Vagina (tissue), 2 donors: Measurements from ENCODE around the gene MSN. TPM values are rescaled to one million over a fixed set of nuclear protein-coding genes. Genes with fewer than 3 reads are reported as not detected.

Experiments
- DNase-seq, 2 donors: peaks; one replicate each; pipeline ENCODE4 v3.0.0-alpha.2; 2017; ENCODE audit errors: extremely low spot score in 2 of 2
- H3K27ac ChIP-seq: fragments of 200-600 bp; sonication (generic); one replicate; pipeline ENCODE4 v1.5.1; 2019
- H3K27me3 ChIP-seq: fragments of 200-600 bp; sonication (generic); one replicate; pipeline ENCODE4 v1.5.1; 2019
- H3K36me3 ChIP-seq, 2 donors: fragments of 200-600 bp; sonication (generic); one replicate each; pipeline ENCODE4 v1.5.1; 2017 to 2019
- H3K4me1 ChIP-seq: fragments of 200-600 bp; sonication (generic); one replicate; pipeline ENCODE4 v1.5.1; 2019
- H3K4me3 ChIP-seq, 2 donors: fragments of 200-600 bp; sonication (generic); 1 replicate in 1 of 2; 2 replicates in 1 of 2; pipeline ENCODE4 v1.5.1; 2016 to 2019
- H3K9me3 ChIP-seq: fragments of 200-600 bp; sonication (generic); one replicate; pipeline ENCODE4 v1.5.1; 2019
- POLR2A ChIP-seq, 2 donors: fragments of 450-650 bp; IDR thresholded peaks; one replicate each; pipeline ENCODE4 v1.6.1; 2017; ENCODE audit warnings: antibody characterized with exemption in 2 of 2, mild to moderate bottlenecking in 2 of 2, moderate library complexity in 2 of 2
- POLR2AphosphoS5 ChIP-seq, 2 donors: sonication (generic); formaldehyde crosslinking; IDR thresholded peaks; one replicate each; pipeline ENCODE4 v1.9.0; 2017; ENCODE audit warnings: antibody characterized with exemption in 2 of 2, mild to moderate bottlenecking in 2 of 2, low read depth in 1 of 2; ENCODE audit not compliant: insufficient read depth in 1 of 2
- intact Hi-C: fragments of 100-400 bp; cut with DNase I; formaldehyde crosslinking; loops from one replicate; pipeline ENCODE4 v1.15.1; 2023
- total RNA-seq: library from RNA; depleted of rRNA; stranded (reverse); fragments of >200 nt; gene quantifications from one replicate; pipeline ENCODE4 v1.2.3, GENCODE V29; 2016
- TF ChIP-seq, protein P1 (sequence below), 3 experiments: fragments of 450-650 bp in 2 of 3; fragments of 200-600 bp in 1 of 3; sonication (generic) in 1 of 3; IDR thresholded peaks; one replicate each; pipeline ENCODE4 v1.5.1; 2017 to 2019; ENCODE audit warnings: antibody characterized with exemption in 3 of 3, mild to moderate bottlenecking in 2 of 3, moderate library complexity in 2 of 3

The MSN gene
- total RNA-seq, 1 donor from 2014 or later, result 192 TPM

DNA sequence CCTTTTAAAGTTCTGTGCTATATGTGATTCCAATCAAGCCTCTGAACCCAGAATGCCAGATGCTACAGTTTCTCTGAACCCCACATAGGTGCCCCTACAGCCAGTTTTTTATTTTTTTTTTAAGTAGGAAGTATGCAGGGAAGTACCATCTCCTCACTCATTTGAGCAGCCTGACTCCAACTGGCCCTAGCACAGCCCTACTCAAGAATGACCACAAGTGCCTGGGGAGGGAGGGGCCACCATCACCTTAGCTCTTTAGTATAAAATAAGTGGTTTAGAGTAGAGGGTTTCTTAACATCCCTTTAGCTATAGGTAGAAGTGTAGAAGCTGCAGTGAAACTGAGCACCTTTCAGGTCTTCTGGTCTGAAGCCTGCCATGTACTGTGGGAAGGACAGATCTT is 14.4 kb downstream of the MSN start:
- H3K9me3 ChIP-seq, result no peaks in the 10 kb centered on the region
- no peak for DNase-seq
- no peak overlapping the region for H3K27ac ChIP-seq
- no peak for TF ChIP-seq POLR2AphosphoS5 (IDR thresholded peaks at IDR 0.05; ENCODE audit: insufficient read depth in 1 of 2, low read depth in 1 of 2)
- TF ChIP-seq, protein P1, sequence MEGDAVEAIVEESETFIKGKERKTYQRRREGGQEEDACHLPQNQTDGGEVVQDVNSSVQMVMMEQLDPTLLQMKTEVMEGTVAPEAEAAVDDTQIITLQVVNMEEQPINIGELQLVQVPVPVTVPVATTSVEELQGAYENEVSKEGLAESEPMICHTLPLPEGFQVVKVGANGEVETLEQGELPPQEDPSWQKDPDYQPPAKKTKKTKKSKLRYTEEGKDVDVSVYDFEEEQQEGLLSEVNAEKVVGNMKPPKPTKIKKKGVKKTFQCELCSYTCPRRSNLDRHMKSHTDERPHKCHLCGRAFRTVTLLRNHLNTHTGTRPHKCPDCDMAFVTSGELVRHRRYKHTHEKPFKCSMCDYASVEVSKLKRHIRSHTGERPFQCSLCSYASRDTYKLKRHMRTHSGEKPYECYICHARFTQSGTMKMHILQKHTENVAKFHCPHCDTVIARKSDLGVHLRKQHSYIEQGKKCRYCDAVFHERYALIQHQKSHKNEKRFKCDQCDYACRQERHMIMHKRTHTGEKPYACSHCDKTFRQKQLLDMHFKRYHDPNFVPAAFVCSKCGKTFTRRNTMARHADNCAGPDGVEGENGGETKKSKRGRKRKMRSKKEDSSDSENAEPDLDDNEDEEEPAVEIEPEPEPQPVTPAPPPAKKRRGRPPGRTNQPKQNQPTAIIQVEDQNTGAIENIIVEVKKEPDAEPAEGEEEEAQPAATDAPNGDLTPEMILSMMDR (IDR thresholded peaks at IDR 0.05), result no peak
- no peak for TF ChIP-seq POLR2A (IDR thresholded peaks at IDR 0.05)
- peaks cover 55% of the 10 kb centered on the region for H3K4me1 ChIP-seq
- intact Hi-C loops, result no loop called here
- no peak overlapping the region for H3K4me3 ChIP-seq
- H3K36me3 ChIP-seq, result no peaks in the 10 kb centered on the region
- H3K27me3 ChIP-seq, result no peaks in the 10 kb centered on the region

DNA sequence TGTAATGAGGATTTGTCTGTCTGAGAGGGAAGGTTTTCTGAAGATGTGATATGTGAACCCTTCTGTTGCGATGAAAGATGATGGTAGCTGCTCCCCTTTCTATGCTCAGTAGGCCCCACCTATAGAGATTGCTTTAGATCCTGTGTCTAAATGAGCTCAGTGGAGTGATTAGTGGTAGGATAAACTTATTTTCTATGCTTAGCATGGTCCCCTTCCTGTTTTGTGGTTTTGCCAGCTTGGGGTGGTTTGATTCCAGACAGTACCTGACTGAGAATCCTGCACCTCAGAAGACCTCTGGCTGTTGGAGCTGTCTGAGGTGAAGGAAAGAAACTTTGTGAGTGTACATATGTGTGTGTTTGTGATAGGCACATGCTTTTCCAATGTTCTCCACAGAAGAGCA is 17.7 kb downstream of the MSN start:
- no peak overlapping the region for H3K4me3 ChIP-seq
- no peaks in the 10 kb centered on the region for H3K9me3 ChIP-seq
- intact Hi-C loops, result no loop called here
- no peak overlapping the region for H3K27ac ChIP-seq
- no peak for DNase-seq
- no peak for TF ChIP-seq POLR2A (IDR thresholded peaks at IDR 0.05)
- no peak for TF ChIP-seq POLR2AphosphoS5 (IDR thresholded peaks at IDR 0.05; ENCODE audit: insufficient read depth in 1 of 2, low read depth in 1 of 2)
- TF ChIP-seq, protein P1 (IDR thresholded peaks at IDR 0.05), result no peak
- no peaks in the 10 kb centered on the region for H3K36me3 ChIP-seq
- no peaks in the 10 kb centered on the region for H3K27me3 ChIP-seq
- peaks cover 54% of the 10 kb centered on the region for H3K4me1 ChIP-seq

DNA sequence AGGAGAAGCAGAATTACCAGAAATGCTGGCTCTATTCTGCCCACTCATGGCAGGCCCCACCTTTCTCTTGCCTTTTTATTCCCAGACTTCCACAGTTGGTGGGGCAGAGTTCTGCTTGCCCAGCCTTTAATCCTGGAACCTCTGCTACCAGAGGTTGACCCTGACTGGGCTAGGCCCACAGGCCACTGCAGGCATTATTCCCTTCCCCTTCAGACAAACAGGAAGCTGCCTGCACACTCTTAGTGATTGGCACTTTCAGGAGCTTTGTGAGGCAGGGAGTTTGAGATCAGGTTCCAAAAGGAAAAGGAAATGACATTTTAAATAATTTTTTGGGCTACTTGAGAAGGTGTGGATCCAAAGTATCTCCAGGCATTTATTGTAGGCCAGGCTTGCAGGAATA is 18.8 kb downstream of the MSN start:
- no peak for TF ChIP-seq POLR2A (IDR thresholded peaks at IDR 0.05)
- no peak for TF ChIP-seq POLR2AphosphoS5 (IDR thresholded peaks at IDR 0.05; ENCODE audit: insufficient read depth in 1 of 2, low read depth in 1 of 2)
- TF ChIP-seq, protein P1 (IDR thresholded peaks at IDR 0.05), result no peak
- Histone ChIP-seq H3K9me3 (no peaks in the 10 kb centered on the region), H3K4me1 (peaks cover 65% of the 10 kb centered on the region)

DNA sequence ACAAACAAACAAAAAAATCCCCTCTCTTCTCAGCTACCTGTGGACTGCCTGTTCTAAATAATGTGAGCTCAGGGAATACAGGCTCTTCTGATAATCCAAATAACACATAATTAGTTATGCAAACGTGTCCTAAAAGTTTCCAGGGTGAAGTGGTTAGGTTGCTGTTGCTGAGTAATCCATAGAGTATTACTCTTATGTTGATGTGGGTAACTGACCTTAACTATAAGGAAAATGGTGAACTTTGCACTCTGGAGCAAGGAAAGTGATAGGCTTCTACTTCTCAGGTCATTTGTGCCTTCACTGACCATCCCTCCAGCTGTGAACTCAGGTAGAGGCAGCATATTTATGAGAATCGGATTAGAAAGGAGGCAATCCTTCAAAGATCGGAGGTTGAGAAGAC is 19.9 kb downstream of the MSN start:
- intact Hi-C loops, result no loop called here
- no peak overlapping the region for H3K27ac ChIP-seq

More for the DNA sequence above, 18.8 kb downstream of the MSN start:
- DNase-seq, result no peak
- intact Hi-C loops, result no loop called here
- no peaks in the 10 kb centered on the region for H3K27me3 ChIP-seq
- no peak overlapping the region for H3K4me3 ChIP-seq
- H3K36me3 ChIP-seq, result no peaks in the 10 kb centered on the region
- peak overlapping the region; percentile 16 for H3K27ac ChIP-seq

DNA sequence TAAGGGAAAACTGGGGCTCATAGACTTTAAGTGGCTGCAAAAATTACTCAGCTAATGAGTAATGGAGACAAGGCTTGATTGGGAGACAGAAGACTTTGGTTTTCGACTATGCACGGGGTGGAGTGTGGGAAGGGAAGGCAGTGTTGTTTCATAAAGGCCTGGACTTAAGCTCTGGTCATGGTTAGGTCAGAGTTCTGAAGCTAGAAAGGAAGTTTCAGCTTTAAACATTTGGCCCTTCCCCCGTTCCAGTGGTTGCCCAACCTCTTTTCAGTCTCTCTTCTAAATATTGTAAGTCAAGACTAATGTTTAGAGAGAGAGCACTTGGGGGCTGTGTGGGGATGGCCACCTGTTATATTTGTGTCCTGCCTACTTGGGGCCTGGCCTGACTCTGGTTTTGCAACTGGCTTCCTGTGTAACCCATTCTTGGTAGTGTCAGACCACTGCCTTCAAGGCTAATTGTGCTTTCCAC is 21.0 kb downstream of the MSN start:
- Histone ChIP-seq H3K27me3 (no peaks in the 10 kb centered on the region), H3K36me3 (no peaks in the 10 kb centered on the region), H3K4me1 (peaks cover 72% of the 10 kb centered on the region), H3K9me3 (no peaks in the 10 kb centered on the region), H3K4me3 (no peak overlapping the region), H3K27ac (no peak overlapping the region)
- TF ChIP-seq POLR2AphosphoS5 (IDR thresholded peaks at IDR 0.05; ENCODE audit: insufficient read depth in 1 of 2, low read depth in 1 of 2), result no peak
- TF ChIP-seq POLR2A (IDR thresholded peaks at IDR 0.05), result no peak
- TF ChIP-seq, protein P1 (IDR thresholded peaks at IDR 0.05), result no peak
- DNase-seq, result no peak
- intact Hi-C loops, result no loop called here

More for the DNA sequence above, 19.9 kb downstream of the MSN start:
- Histone ChIP-seq H3K9me3 (no peaks in the 10 kb centered on the region), H3K4me3 (no peak overlapping the region), H3K27me3 (no peaks in the 10 kb centered on the region), H3K36me3 (no peaks in the 10 kb centered on the region), H3K4me1 (peaks cover 77% of the 10 kb centered on the region)
- no peak for DNase-seq
- TF ChIP-seq, protein P1 (IDR thresholded peaks at IDR 0.05), result no peak
- TF ChIP-seq POLR2A (IDR thresholded peaks at IDR 0.05) (no peak), POLR2AphosphoS5 (IDR thresholded peaks at IDR 0.05; ENCODE audit: insufficient read depth in 1 of 2, low read depth in 1 of 2) (no peak)
